SU-DHL-6 (cell line): ENCODE results near the gene STX18.

Source experiments
- EZH2phosphoT487 ChIP-seq: fragments of 200-600 bp; sonication (generic), shearing (Covaris generic); conservative IDR thresholded peaks from 2 replicates; pipeline ENCODE4 v1.6.1; 2018; ENCODE audit warnings: mild to moderate bottlenecking, antibody characterized with exemption, low read length, moderate library complexity, mixed read lengths
- TF ChIP-seq, protein P1 (sequence below): fragments of 200-600 bp; sonication (generic); IDR thresholded peaks from one replicate; pipeline ENCODE4 v1.5.1; 2017; ENCODE audit warnings: antibody characterized with exemption, mild to moderate bottlenecking, low read length, moderate library complexity; ENCODE audit not compliant: insufficient read depth, poor library complexity, severe bottlenecking

DNA sequence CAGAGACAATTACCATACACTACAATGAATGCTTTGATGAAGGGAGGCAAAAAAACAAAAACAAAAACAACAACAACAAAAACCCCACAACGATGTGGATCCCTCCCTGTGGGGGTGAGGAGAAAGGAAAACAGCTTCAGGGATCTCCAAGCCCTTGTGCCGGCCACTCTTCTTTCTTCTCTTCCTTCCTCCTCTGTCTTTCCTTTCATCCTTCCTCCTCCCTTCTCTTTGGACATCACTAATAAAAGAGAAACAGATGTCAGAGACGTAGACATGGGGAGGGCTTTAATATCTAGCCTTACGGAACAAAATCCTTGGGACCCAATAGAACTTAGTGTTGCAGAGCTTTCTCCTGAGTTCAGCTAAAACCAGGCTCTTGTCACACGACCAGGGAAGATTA is 18.8 kb upstream of the STX18 start:
- TF ChIP-seq, protein P1, sequence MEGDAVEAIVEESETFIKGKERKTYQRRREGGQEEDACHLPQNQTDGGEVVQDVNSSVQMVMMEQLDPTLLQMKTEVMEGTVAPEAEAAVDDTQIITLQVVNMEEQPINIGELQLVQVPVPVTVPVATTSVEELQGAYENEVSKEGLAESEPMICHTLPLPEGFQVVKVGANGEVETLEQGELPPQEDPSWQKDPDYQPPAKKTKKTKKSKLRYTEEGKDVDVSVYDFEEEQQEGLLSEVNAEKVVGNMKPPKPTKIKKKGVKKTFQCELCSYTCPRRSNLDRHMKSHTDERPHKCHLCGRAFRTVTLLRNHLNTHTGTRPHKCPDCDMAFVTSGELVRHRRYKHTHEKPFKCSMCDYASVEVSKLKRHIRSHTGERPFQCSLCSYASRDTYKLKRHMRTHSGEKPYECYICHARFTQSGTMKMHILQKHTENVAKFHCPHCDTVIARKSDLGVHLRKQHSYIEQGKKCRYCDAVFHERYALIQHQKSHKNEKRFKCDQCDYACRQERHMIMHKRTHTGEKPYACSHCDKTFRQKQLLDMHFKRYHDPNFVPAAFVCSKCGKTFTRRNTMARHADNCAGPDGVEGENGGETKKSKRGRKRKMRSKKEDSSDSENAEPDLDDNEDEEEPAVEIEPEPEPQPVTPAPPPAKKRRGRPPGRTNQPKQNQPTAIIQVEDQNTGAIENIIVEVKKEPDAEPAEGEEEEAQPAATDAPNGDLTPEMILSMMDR: no peak
- no peak for TF ChIP-seq EZH2phosphoT487
